Activated T-cell treated with anti-CD3 and anti-CD28 coated beads for 4 hours (primary cell): ENCODE measurements around the gene SRMS.
A peak's percentile ranks its signal among the peaks of the same experiment; 100 is the strongest.

Experiments
- DNase-seq: peaks from one replicate; pipeline ENCODE4 v3.0.0-alpha.2; 2020

Gene SRMS

GRCh38 chr20:63547725-63548480 lies at the start of gene SRMS:
TSS of gene SRMS (minus strand) at chr20:63547749. CDS start at chr20:63547463, 286 bp downstream.
- DNase-seq, result no peak

GRCh38 chr20:63596423-63596822 lies 48.9 kb upstream of the SRMS start:
- DNase-seq, result no peak

GRCh38 chr20:63595416-63596127 lies 48.0 kb upstream of the SRMS start:
- no peak for DNase-seq

- DNase-seq, result no peak
Measured at GRCh38 chr20:63594043-63594561, 46.6 kb upstream of the SRMS start.

- DNase-seq, result no peak
Measured at GRCh38 chr20:63592661-63593060, 45.1 kb upstream of the SRMS start.

- no peak for DNase-seq
Measured at GRCh38 chr20:63591786-63592355, 44.3 kb upstream of the SRMS start.

GRCh38 chr20:63591147-63591533 lies 43.6 kb upstream of the SRMS start:
- DNase-seq, result no peak

- no peak for DNase-seq
Measured at GRCh38 chr20:63590218-63591146, 42.9 kb upstream of the SRMS start.

GRCh38 chr20:63589261-63590217 lies 42.0 kb upstream of the SRMS start:
- no peak for DNase-seq

- no peak for DNase-seq
Measured at GRCh38 chr20:63588641-63589041, 41.1 kb upstream of the SRMS start.

- no peak for DNase-seq
Measured at GRCh38 chr20:63587776-63588591, 40.4 kb upstream of the SRMS start.

GRCh38 chr20:63587256-63587655 lies 39.7 kb upstream of the SRMS start:
- no peak for DNase-seq

- no peak for DNase-seq
Measured at GRCh38 chr20:63586797-63587196, 39.2 kb upstream of the SRMS start.

GRCh38 chr20:63585616-63586565 lies 38.3 kb upstream of the SRMS start:
- DNase-seq, result no peak

- DNase-seq, result no peak
Measured at GRCh38 chr20:63582382-63583063, 35.0 kb upstream of the SRMS start.

- DNase-seq, result peak; percentile 69
Measured at GRCh38 chr20:63580796-63581461, 33.4 kb upstream of the SRMS start.

- no peak for DNase-seq
Measured at GRCh38 chr20:63579017-63579694, 31.6 kb upstream of the SRMS start.
